Kidney epithelial cell (primary cell): ENCODE results near the gene SVOPL. TPM values are rescaled to one million over a fixed set of nuclear protein-coding genes. Genes with fewer than 3 reads are reported as not detected.

Experiments
- DNase-seq: peaks from one replicate; pipeline ENCODE4 v3.0.0-alpha.2; 2010; ENCODE audit warnings: low read depth
- H3K27me3 ChIP-seq: 2 replicates; pipeline ENCODE4 v1.6.0; 2011; ENCODE audit warnings: low read length; ENCODE audit not compliant: control insufficient read depth, insufficient read depth
- H3K36me3 ChIP-seq: 2 replicates; pipeline ENCODE4 v1.5.1; 2011; ENCODE audit warnings: low read length; ENCODE audit not compliant: control insufficient read depth, insufficient read depth
- H3K4me3 ChIP-seq: 2 replicates; pipeline ENCODE4 v1.5.1; 2011; ENCODE audit warnings: low read depth, mild to moderate bottlenecking, control low read depth, low read length
- total RNA-seq: library from RNA; depleted of rRNA; stranded (reverse); fragments of >200 nt; gene quantifications from 2 replicates; pipeline ENCODE4 v1.2.3, GENCODE V29; 2015
- TF ChIP-seq, protein P1 (sequence below): IDR thresholded peaks from 2 replicates; pipeline ENCODE4 v1.5.1; 2011; ENCODE audit warnings: mild to moderate bottlenecking, moderate library complexity, low read length, control low read depth, inconsistent platforms; ENCODE audit not compliant: insufficient read depth, poor library complexity, severe bottlenecking

SVOPL gene
- total RNA-seq, 1 donor from 2014 or later: not detected

DNA sequence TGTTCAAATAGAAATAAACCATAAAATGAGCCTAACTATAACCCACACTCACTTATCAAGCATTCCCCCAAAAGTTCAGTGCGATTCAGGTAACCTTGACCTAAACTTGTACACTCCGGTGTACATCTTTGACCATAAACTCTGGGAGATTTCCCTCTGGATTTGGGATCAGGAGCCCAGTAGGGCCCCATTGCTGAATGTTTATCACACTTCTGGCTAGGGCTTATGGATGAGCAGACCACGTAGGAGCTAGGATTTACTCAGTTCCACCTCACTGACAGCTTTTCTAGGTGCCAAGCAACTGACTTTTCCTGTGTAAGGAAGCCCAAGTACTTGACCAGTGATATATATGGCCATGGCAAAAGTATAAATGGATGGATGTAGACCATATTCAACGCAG, 113.7 kb downstream of the SVOPL start:
- Histone ChIP-seq H3K4me3 (no peak overlapping the region), H3K27me3 (no peaks in the 10 kb centered on the region), H3K36me3 (no peaks in the 10 kb centered on the region)
- TF ChIP-seq, protein P1, sequence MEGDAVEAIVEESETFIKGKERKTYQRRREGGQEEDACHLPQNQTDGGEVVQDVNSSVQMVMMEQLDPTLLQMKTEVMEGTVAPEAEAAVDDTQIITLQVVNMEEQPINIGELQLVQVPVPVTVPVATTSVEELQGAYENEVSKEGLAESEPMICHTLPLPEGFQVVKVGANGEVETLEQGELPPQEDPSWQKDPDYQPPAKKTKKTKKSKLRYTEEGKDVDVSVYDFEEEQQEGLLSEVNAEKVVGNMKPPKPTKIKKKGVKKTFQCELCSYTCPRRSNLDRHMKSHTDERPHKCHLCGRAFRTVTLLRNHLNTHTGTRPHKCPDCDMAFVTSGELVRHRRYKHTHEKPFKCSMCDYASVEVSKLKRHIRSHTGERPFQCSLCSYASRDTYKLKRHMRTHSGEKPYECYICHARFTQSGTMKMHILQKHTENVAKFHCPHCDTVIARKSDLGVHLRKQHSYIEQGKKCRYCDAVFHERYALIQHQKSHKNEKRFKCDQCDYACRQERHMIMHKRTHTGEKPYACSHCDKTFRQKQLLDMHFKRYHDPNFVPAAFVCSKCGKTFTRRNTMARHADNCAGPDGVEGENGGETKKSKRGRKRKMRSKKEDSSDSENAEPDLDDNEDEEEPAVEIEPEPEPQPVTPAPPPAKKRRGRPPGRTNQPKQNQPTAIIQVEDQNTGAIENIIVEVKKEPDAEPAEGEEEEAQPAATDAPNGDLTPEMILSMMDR: no peak
- DNase-seq: no peak

DNA sequence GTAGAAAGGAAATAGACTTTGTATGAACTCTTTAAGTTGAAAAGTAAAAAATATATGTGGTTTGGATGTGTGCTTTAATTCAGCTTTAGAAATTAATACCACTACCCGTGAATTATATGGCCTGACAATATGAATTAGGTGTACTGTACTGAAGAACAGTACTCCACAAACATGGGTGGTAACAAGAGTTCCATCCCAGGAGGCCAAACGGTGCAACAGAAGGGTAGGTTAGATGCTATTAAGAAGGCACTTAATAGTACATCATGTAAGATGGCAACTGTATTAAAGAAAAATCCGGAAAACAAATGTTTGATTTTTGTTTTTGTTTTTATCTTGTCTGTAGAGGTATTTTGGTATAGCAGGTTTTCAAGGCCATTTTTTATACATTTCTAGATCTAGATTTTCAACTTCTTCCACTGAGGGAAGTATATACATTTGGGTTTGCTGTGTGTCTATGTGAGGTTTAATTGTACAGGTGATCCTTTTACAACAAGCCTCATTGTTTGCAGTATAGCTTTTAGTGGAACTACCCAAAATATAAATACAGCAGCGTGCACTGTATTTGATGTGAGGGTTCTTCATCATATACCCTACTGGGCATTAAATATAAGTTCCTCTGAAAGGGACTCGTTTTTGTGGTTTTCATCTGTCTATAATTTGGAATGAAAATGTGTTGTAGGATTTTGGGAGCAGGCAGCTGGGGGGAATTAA, 115.7 kb downstream of the SVOPL start:
- Histone ChIP-seq H3K27me3 (no peaks in the 10 kb centered on the region), H3K36me3 (no peaks in the 10 kb centered on the region), H3K4me3 (no peak overlapping the region)
- no peak for DNase-seq
- TF ChIP-seq, protein P1: no peak

DNA sequence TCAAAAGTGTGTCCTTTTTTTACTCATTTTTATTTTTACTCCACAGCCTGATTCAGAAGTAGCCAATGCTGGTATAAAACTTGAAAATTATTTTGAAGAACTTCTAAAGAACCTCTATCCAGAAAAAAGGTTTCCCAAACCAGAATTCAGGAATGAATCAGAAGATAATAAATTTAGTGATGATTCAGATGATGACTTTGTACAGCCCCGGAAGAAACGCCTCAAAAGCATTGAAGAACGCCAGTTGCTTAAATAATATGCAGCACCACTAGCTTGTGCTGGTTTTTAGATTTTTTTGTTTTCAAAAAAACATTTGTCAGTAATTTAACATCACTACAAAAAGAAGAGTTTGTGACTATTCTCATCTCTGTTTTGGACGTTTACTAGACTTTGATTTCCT, 116.5 kb downstream of the SVOPL start:
- H3K27me3 ChIP-seq: no peaks in the 10 kb centered on the region
- no peak overlapping the region for H3K4me3 ChIP-seq
- no peaks in the 10 kb centered on the region for H3K36me3 ChIP-seq
- TF ChIP-seq, protein P1: no peak
- no peak for DNase-seq

DNA sequence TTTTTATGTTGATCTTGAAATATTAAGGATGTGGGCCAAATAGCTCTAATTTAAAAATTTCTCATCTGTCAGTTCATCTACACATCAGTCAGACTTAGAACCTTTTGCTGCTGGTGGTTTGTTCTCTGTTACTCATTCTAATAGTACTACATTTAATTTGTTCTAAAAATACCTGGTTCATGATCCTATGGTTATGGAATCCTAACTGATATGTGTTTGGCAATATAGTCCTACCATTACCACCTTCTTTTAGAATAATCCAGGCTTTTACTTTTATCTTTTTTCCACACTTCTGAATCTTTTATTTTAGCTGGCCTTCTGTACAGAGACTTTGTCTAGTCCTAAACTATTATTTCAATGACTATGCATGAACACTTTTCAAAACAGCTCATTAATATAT, 116.9 kb downstream of the SVOPL start:
- H3K36me3 ChIP-seq: no peaks in the 10 kb centered on the region
- no peak overlapping the region for H3K4me3 ChIP-seq
- no peak for DNase-seq
- no peaks in the 10 kb centered on the region for H3K27me3 ChIP-seq
- TF ChIP-seq, protein P1: no peak

DNA sequence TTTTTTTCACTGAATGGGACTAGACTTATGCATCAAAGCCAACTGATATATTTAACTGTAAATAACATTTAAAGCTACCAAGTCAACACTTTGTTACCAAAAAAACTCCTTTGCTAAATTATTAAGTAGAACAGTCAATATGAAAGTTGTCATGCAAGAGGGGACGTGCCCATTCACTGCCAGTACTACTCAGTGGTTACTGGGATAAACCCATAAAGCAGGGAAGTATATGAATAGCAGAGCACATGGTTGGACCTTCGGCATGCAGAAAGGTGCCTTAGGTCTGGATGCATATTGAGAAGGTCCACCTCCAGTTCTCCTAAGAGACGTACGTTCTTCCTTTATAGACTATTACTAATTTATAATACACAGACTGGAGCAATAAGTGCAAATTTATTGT, 120.1 kb downstream of the SVOPL start:
- TF ChIP-seq, protein P1: no peak
- Histone ChIP-seq H3K4me3 (no peak overlapping the region), H3K36me3 (no peaks in the 10 kb centered on the region), H3K27me3 (no peaks in the 10 kb centered on the region)
- DNase-seq: no peak

DNA sequence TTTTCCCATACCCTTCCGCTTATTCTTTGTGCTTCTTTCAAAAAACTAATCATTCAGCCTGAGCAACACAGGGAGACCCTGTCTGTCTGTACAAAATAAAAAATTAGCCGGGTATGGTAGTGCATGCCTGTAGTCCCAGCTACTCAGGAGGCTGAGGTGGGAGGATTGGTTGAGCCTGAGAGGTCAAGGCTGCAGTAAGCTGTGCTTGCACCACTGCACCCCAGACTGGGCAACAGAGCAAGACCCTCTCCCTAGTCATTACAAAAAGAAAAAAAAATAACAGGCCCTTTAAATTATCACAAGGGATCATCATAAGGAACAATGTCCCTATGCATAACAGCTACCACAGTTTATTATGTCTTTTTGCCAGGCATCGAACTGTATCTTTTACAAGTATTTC, 121.5 kb downstream of the SVOPL start:
- no peaks in the 10 kb centered on the region for H3K36me3 ChIP-seq
- DNase-seq: no peak
- TF ChIP-seq, protein P1: no peak
- no peaks in the 10 kb centered on the region for H3K27me3 ChIP-seq
- no peak overlapping the region for H3K4me3 ChIP-seq
